HL-60 (cell line): ENCODE results near the gene POLK.
"Not testable (repeated sequence)": the region's sequence is repeated elsewhere in the genome, so short reads cannot be mapped to it uniquely, and the experiment has no call there.

ENCODE experiments used
- DNase-seq, 2 experiments: peaks; one replicate each; pipeline ENCODE4 v3.0.0-alpha.2; 2010 to 2020; ENCODE audit warnings: low read depth in 1 of 2, low spot score in 1 of 2
- H3K27ac ChIP-seq: fragments of 250-450 bp; sonication (Bioruptor Pico); replicated peaks from 2 replicates; pipeline ENCODE4 v1.5.1; 2020; ENCODE audit warnings: mild to moderate bottlenecking, moderate library complexity
- H3K27me3 ChIP-seq: fragments of 250-450 bp; sonication (Bioruptor Pico); 2 replicates; pipeline ENCODE4 v1.5.1; 2021; ENCODE audit warnings: mild to moderate bottlenecking, moderate library complexity; ENCODE audit not compliant: insufficient read depth, poor library complexity, severe bottlenecking
- H3K4me3 ChIP-seq: replicated peaks from 2 replicates; pipeline ENCODE4 v1.5.1; 2011; ENCODE audit warnings: mild to moderate bottlenecking, control low read depth, low read length; ENCODE audit not compliant: insufficient read depth
- GABPA ChIP-seq: IDR thresholded peaks from 2 replicates; pipeline ENCODE4 v1.6.1; 2012; ENCODE audit warnings: low read depth
- POLR2AphosphoS5 ChIP-seq: IDR thresholded peaks from 2 replicates; pipeline ENCODE4 v1.6.1; 2012; ENCODE audit warnings: low read depth
- SPI1 ChIP-seq: IDR thresholded peaks from 2 replicates; pipeline ENCODE4 v1.6.1; 2012; ENCODE audit warnings: low read depth, mild to moderate bottlenecking, borderline replicate concordance
- TF ChIP-seq, protein P1 (sequence below): IDR thresholded peaks from one replicate; pipeline ENCODE4 v1.5.1; 2011; ENCODE audit warnings: low read length, control low read depth, inconsistent platforms; ENCODE audit not compliant: insufficient read depth
- TF ChIP-seq, protein P2 (sequence below): IDR thresholded peaks from 2 replicates; pipeline ENCODE4 v1.6.1; 2012; ENCODE audit warnings: low read depth; ENCODE audit not compliant: insufficient replicate concordance

POLK gene

DNA sequence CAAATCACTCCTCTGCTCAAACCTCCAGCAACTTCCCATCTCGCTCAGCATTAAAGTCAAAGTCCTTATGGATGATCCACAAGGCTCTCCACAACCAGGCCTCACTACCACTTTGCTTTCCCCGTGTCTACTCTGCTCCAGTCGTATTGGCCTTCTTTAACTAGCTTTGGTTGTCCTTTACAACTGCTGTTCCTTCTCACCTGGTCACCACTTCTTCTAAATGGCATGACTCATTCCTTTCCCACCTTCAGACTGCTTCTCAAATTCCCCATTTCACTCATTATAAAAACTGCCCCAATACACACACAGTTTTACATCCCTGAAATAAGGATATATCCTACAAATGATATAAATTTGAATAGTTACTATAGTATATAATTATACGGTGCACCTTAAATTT is 30.7 kb upstream of the POLK start:
- no peaks in the 10 kb centered on the region for H3K27me3 ChIP-seq
- DNase-seq = no peak
- no peak overlapping the region for H3K4me3 ChIP-seq
- no peak overlapping the region for H3K27ac ChIP-seq
- TF ChIP-seq, protein P1, sequence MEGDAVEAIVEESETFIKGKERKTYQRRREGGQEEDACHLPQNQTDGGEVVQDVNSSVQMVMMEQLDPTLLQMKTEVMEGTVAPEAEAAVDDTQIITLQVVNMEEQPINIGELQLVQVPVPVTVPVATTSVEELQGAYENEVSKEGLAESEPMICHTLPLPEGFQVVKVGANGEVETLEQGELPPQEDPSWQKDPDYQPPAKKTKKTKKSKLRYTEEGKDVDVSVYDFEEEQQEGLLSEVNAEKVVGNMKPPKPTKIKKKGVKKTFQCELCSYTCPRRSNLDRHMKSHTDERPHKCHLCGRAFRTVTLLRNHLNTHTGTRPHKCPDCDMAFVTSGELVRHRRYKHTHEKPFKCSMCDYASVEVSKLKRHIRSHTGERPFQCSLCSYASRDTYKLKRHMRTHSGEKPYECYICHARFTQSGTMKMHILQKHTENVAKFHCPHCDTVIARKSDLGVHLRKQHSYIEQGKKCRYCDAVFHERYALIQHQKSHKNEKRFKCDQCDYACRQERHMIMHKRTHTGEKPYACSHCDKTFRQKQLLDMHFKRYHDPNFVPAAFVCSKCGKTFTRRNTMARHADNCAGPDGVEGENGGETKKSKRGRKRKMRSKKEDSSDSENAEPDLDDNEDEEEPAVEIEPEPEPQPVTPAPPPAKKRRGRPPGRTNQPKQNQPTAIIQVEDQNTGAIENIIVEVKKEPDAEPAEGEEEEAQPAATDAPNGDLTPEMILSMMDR = no peak

DNA sequence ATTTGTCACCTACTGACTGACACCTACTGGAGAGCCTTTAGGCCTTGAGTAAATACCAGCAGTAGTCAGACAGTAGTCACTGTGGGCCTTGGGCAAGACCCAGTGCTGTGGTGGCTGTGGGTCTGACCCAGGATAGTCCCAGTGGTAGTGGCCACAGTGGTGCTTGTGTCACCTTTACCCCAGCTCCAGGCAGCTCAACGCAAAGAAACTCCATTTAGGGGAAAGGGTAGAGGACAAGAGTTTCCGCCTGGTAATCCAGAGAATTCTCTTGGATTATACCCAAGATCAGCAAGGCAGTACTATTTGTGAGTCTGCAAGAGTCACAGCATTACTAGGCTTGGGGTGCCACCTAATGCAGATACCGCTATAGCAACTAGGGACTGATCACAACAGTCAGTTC is 29.2 kb upstream of the POLK start:
- no peak overlapping the region for H3K27ac ChIP-seq
- TF ChIP-seq, protein P1 = no peak
- TF ChIP-seq GABPA = no peak
- TF ChIP-seq, protein P2, sequence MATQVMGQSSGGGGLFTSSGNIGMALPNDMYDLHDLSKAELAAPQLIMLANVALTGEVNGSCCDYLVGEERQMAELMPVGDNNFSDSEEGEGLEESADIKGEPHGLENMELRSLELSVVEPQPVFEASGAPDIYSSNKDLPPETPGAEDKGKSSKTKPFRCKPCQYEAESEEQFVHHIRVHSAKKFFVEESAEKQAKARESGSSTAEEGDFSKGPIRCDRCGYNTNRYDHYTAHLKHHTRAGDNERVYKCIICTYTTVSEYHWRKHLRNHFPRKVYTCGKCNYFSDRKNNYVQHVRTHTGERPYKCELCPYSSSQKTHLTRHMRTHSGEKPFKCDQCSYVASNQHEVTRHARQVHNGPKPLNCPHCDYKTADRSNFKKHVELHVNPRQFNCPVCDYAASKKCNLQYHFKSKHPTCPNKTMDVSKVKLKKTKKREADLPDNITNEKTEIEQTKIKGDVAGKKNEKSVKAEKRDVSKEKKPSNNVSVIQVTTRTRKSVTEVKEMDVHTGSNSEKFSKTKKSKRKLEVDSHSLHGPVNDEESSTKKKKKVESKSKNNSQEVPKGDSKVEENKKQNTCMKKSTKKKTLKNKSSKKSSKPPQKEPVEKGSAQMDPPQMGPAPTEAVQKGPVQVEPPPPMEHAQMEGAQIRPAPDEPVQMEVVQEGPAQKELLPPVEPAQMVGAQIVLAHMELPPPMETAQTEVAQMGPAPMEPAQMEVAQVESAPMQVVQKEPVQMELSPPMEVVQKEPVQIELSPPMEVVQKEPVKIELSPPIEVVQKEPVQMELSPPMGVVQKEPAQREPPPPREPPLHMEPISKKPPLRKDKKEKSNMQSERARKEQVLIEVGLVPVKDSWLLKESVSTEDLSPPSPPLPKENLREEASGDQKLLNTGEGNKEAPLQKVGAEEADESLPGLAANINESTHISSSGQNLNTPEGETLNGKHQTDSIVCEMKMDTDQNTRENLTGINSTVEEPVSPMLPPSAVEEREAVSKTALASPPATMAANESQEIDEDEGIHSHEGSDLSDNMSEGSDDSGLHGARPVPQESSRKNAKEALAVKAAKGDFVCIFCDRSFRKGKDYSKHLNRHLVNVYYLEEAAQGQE = no peak
- DNase-seq = no peak
- H3K4me3 ChIP-seq = no peak overlapping the region
- no peaks in the 10 kb centered on the region for H3K27me3 ChIP-seq

DNA sequence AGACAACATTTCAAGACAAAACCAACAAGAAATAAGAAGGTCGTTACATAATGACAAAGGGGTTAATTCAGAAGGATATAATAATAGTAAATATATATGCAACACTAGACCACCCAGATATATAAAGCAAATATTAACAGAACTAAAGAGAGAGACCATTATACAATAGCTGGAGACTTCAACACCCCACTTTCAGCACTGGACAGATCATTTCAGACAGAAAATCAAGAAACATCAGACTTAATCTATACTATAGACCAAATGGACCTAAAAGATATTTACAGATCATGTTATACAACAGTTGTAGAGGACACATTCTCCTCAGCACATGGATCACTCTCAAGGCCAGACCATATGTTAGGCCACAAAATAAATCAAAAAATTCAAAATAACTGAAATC is 27.1 kb upstream of the POLK start:
- no peak for DNase-seq
- H3K27ac ChIP-seq = no peak overlapping the region
- no peak overlapping the region for H3K4me3 ChIP-seq
- no peaks in the 10 kb centered on the region for H3K27me3 ChIP-seq
- TF ChIP-seq SPI1 = no peak
- no peak for TF ChIP-seq POLR2AphosphoS5
- TF ChIP-seq, protein P2 = peak; percentile 82

DNA sequence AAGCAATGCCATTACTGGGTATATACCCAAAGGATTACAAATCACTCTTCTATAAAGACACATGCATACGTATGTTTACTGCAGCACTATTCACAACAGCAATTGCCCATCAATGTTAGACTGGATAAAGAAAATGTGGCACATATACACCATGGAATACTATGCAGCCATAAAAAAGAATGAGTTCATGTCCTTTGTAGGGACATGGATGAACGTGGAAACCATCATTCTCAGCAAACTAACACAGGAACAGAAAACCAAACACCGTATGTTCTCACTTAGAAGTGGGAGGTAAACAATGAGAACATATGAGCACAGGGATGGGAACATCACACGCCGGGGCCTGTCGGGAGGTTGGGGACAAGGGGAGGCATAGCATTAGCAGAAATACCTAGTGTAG is 21.8 kb upstream of the POLK start:
- not testable (repeated sequence) for H3K4me3 ChIP-seq, H3K27ac ChIP-seq, H3K27me3 ChIP-seq, DNase-seq

DNA sequence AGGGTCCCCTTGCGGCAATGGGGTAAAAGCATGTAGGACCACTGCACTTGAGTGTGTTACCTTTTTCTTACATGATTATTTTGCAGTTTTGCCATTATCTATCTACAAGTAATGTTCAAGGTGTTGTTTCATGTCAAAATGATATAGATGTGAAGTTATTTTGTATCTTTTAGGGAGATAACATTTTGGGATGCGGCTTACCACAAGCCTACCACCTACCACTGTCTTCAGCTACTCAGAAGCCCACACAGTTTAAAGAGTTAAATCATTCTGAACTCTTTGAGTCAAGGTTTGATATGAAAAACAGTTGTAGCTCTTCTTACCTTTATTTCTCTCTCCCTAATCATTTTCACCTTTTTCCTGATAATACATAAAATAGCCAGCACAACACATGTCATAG is 20.1 kb upstream of the POLK start:
- no peaks in the 10 kb centered on the region for H3K27me3 ChIP-seq
- no peak for DNase-seq
- TF ChIP-seq GABPA (no peak), POLR2AphosphoS5 (no peak)
- TF ChIP-seq, protein P2 = no peak
- no peak overlapping the region for H3K27ac ChIP-seq
- no peak overlapping the region for H3K4me3 ChIP-seq
